Measurements from ENCODE around the gene AK1. TPM values are rescaled to one million over a fixed set of nuclear protein-coding genes. Genes with fewer than 3 reads are reported as not detected.

The AK1 gene
- total RNA-seq, 1 donor from 2014 or later, result 359 TPM

DNA sequence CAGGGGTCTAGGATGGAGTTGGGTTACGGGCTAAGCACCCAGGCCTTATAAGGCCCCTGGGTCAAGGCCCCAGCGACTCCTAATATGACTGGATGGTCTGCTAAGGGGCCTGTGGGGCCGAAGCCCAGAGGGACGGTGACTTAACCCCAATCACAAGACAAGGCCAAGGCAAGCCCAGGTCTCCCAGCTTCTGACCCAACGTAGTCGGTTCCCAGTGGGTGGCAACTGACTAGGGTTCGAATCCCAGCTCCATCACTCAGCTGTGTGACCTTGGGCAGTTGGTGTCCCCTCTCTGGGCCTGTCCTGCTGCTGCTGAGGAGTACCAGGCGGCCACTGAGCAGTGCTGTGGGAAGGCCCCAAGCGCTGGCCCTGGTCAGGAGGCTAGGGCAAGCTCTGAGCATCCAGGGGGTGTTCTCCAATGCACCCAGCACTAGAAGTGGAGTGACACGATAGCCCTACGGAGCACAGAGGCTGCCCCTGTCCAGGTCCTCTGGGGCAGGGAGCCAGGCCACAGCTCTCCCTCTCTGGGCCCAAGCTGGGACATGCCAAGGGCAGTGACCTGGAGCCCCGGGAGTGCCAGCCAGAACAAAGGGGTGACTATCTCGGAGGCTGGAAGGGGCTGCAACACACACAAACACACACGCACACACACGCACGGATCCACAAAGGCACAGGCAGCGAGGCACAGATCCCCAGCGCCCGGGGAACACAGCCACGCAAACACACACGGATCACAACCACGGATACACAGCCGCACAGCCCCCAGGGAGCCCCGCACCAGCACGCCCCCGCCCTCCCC is 512 bp downstream of the AK1 start:
- H3K4me1 ChIP-seq (ENCODE audit: control insufficient read depth in 3 of 3, insufficient read depth in 3 of 3, low read length in 3 of 3), result peaks cover 50 to 66% (median 58%) of the 10 kb centered on the region in 3 donors
- no peaks in the 10 kb centered on the region for H3K27me3 ChIP-seq (ENCODE audit: control insufficient read depth in 3 of 3, insufficient read depth in 3 of 3, low read length in 3 of 3)
- H3K27ac ChIP-seq (ENCODE audit: low read depth, low read length), result peak overlapping the region; percentile 92
- H3K36me3 ChIP-seq (ENCODE audit: control insufficient read depth in 3 of 3, insufficient read depth in 3 of 3, low read length in 3 of 3), result peaks cover 12 to 16% (median 13%) of the 10 kb centered on the region in 3 donors
- H3K9me3 ChIP-seq (ENCODE audit: control insufficient read depth in 3 of 3, low read length in 3 of 3), result no peaks in the 10 kb centered on the region
- peak overlapping the region; percentile 76 to 96 (median 89) for H3K4me3 ChIP-seq (ENCODE audit: low read length in 3 of 3)
- H3K9ac ChIP-seq (ENCODE audit: low read depth in 1 of 3, low read length in 3 of 3), result peak overlapping the region; percentile 73 to 96 (median 95)

DNA sequence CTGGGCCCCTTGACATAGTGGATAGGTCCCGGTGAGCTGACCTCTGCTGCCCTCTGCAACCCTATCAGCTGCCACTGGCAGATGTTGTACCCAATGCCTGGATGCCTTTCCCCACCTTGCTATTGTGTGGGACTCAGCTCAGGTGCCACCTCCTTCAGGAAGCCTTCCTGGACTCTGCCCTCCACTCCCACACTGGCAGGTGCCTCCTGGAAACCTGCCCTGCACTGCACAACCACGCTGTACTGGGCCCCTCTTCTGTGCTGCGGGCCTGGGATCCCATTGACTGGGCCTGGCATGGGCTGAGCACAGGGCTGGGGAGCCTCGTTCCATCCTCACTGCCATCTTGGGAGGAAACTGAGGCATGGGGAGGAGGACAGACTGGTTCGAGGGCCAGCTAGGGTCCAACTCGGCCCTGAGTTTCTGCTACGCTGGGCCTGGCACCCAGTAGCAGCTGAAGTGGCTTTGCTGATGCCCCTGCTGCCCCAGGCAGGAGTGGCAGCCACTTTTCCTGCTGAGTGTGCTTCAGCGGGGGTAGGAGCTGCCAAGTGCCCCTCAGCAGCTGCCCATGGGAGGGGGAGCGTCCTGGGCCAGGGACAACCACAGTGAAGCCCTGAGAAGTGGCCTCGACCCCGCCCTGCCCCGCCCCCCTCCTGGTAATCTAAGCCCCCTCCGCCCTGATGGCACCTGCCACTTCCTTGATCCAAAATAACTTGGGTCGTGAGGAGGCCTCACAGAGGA is 1.3 kb downstream of the AK1 start:
- peak overlapping the region; percentile 92 for H3K27ac ChIP-seq (ENCODE audit: low read depth, low read length)
- peak overlapping the region; percentile 79 to 96 (median 89) for H3K9ac ChIP-seq (ENCODE audit: low read depth in 1 of 3, low read length in 3 of 3)
- H3K9me3 ChIP-seq (ENCODE audit: control insufficient read depth in 3 of 3, low read length in 3 of 3), result no peaks in the 10 kb centered on the region
- H3K27me3 ChIP-seq (ENCODE audit: control insufficient read depth in 3 of 3, insufficient read depth in 3 of 3, low read length in 3 of 3), result no peaks in the 10 kb centered on the region
- peak overlapping the region; percentile 76 to 96 (median 89) for H3K4me3 ChIP-seq (ENCODE audit: low read length in 3 of 3)
- peaks cover 51 to 68% (median 58%) of the 10 kb centered on the region in 3 donors for H3K4me1 ChIP-seq (ENCODE audit: control insufficient read depth in 3 of 3, insufficient read depth in 3 of 3, low read length in 3 of 3)
- H3K36me3 ChIP-seq (ENCODE audit: control insufficient read depth in 3 of 3, insufficient read depth in 3 of 3, low read length in 3 of 3), result peaks cover 20 to 24% (median 20%) of the 10 kb centered on the region in 3 donors

DNA sequence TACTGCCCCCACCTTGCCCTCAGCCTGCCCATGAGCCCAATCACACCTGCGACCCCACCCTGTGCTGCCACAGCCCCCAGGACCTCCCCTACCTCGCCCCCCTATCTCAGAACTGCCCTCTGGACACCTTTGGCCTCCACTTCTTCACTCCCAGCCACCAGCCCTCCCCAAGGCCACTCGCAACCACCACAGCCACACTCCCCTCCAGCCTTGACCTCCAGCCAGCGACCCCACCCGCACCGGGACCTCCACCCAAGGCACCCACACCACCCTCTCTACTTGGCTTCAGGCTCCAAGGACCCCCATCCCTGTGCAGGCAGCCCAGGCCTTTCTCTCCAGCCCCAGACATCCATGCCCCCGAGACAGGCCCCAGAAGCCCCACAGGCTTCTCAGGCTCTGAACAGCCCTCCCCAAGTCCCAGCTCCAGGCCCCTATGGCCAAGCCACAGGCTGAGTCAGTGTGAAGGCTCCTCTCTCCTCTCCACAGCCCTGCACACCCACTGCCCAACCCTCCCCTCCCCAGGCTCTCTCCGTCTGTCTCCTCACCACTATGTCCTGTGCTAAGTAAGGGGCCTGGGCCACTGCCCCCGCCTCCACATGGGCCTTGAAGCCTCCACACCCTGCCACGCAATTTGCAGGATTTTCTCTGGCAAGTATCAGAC is 2.0 kb downstream of the AK1 start:
- Histone ChIP-seq H3K27ac (ENCODE audit: low read depth, low read length) (peak overlapping the region; percentile 92), H3K9ac (ENCODE audit: low read depth in 1 of 3, low read length in 3 of 3) (peak overlapping the region; percentile 79 to 96 (median 89)), H3K27me3 (ENCODE audit: control insufficient read depth in 3 of 3, insufficient read depth in 3 of 3, low read length in 3 of 3) (no peaks in the 10 kb centered on the region), H3K4me3 (ENCODE audit: low read length in 3 of 3) (peak overlapping the region; percentile 76 to 96 (median 89)), H3K9me3 (ENCODE audit: control insufficient read depth in 3 of 3, low read length in 3 of 3) (no peaks in the 10 kb centered on the region), H3K4me1 (ENCODE audit: control insufficient read depth in 3 of 3, insufficient read depth in 3 of 3, low read length in 3 of 3) (peaks cover 53 to 76% (median 58%) of the 10 kb centered on the region in 3 donors), H3K36me3 (ENCODE audit: control insufficient read depth in 3 of 3, insufficient read depth in 3 of 3, low read length in 3 of 3) (peaks cover 28 to 32% (median 28%) of the 10 kb centered on the region in 3 donors)

DNA sequence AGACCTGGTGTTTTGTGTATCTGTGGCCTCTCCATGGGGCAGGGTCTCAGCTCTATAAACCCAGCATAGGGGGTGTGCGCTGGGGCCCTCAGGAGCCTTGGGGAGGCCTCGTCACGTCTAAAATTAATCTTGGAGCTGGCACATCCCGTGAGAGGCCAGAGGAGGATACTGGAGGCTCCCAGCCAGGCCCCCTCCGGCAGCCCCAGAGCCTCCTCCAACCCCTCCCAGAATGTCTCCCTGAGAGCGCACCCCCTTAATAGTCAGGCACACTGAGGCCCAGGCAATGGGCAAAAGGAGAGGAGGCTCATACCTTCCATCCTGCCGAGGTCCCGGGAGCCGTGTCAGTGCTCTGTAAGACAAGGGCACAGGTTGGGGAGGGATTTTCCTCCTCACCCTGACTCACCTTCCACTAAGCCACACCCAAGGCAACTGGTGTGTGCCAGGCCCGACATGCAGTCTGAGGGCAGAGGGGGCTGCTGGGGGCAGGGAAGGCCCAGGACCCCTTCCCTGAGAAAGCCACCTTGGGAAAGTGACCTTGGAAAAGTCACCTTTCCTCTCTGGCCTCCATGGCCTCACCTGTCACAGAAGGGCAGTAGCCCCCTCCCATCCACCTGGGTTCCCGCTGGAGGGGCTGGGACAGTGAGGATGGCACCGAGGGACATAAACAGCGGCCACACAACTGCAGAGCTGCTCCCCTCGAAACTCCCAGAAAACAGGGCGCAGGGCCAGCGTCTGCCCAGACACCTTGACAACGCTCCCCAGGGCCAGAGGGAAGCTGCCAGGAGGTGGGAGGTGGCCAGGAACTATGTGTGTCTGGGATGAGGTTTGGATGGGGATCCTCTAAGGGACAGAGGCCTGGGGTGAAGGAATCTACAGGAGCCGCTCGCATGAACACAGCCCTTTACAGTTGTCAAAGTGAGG is 2.9 kb downstream of the AK1 start:
- Histone ChIP-seq H3K27me3 (ENCODE audit: control insufficient read depth in 3 of 3, insufficient read depth in 3 of 3, low read length in 3 of 3) (no peaks in the 10 kb centered on the region), H3K27ac (ENCODE audit: low read depth, low read length) (peak overlapping the region; percentile 92), H3K9me3 (ENCODE audit: control insufficient read depth in 3 of 3, low read length in 3 of 3) (no peaks in the 10 kb centered on the region), H3K4me3 (ENCODE audit: low read length in 3 of 3) (peak overlapping the region; percentile 76 to 96 (median 89)), H3K4me1 (ENCODE audit: control insufficient read depth in 3 of 3, insufficient read depth in 3 of 3, low read length in 3 of 3) (peaks cover 56 to 84% (median 60%) of the 10 kb centered on the region in 3 donors), H3K9ac (ENCODE audit: low read depth in 1 of 3, low read length in 3 of 3) (peak overlapping the region; percentile 79 to 96 (median 89)), H3K36me3 (ENCODE audit: control insufficient read depth in 3 of 3, insufficient read depth in 3 of 3, low read length in 3 of 3) (peaks cover 33 to 37% (median 34%) of the 10 kb centered on the region in 3 donors)

DNA sequence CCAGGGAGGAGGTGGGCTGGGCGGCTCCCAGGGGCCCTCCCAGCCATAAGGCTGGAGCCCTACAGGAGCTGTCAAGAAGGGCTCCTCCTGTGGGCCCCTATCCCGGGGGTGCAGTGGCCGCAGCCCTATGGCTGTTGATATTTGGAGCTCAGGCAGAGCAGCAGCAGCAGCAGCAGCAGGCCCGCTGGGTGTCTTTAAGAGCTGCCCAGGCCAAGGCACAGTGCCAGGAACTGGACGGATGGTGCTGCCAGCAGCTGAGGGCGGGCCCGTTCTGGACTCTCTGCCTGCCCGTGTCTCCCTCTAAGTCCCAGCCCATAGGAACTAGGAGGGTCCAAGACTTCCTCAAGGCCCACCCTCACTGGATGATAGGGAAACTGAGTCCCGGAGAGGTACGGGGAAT is 3.6 kb downstream of the AK1 start:
- no peaks in the 10 kb centered on the region for H3K27me3 ChIP-seq (ENCODE audit: control insufficient read depth in 3 of 3, insufficient read depth in 3 of 3, low read length in 3 of 3)
- peak overlapping the region; percentile 76 to 96 (median 79) for H3K9ac ChIP-seq (ENCODE audit: low read depth in 1 of 3, low read length in 3 of 3)
- peak overlapping the region; percentile 92 for H3K27ac ChIP-seq (ENCODE audit: low read depth, low read length)
- no peaks in the 10 kb centered on the region for H3K9me3 ChIP-seq (ENCODE audit: control insufficient read depth in 3 of 3, low read length in 3 of 3)
- H3K36me3 ChIP-seq (ENCODE audit: control insufficient read depth in 3 of 3, insufficient read depth in 3 of 3, low read length in 3 of 3), result peaks cover 39 to 43% (median 41%) of the 10 kb centered on the region in 3 donors
- H3K4me1 ChIP-seq (ENCODE audit: control insufficient read depth in 3 of 3, insufficient read depth in 3 of 3, low read length in 3 of 3), result peaks cover 58 to 84% (median 60%) of the 10 kb centered on the region in 3 donors
- H3K4me3 ChIP-seq (ENCODE audit: low read length in 3 of 3), result peak overlapping the region; percentile 76 to 96 (median 89)

DNA sequence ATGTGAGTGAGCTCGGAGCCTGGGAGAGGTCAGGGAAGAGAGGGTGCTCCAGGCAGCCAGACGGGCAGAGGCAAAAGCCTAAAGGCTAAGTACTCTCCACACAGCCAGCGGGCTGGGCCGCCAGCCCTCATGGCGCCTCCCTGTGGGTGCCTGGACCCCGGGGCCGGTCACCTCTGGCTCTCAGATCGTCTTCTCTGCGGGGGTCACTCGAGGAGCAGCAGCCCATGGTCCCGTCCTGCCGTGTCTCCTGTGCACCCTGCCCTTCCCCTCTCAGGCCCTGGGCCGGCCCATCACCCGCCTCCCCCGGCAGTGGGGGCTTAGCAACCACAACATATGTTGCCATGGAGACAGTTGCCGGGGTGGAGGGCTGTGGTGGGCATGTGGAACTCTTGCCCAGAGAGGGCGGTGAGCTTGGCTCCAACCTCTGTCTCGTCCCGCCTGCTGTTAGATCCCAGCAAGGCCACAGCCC is 4.2 kb downstream of the AK1 start:
- H3K36me3 ChIP-seq (ENCODE audit: control insufficient read depth in 3 of 3, insufficient read depth in 3 of 3, low read length in 3 of 3), result peaks cover 45 to 48% (median 46%) of the 10 kb centered on the region in 3 donors
- H3K27me3 ChIP-seq (ENCODE audit: control insufficient read depth in 3 of 3, insufficient read depth in 3 of 3, low read length in 3 of 3), result no peaks in the 10 kb centered on the region
- H3K9me3 ChIP-seq (ENCODE audit: control insufficient read depth in 3 of 3, low read length in 3 of 3), result no peaks in the 10 kb centered on the region
- H3K27ac ChIP-seq (ENCODE audit: low read depth, low read length), result peak overlapping the region; percentile 92
- peaks cover 52 to 79% (median 56%) of the 10 kb centered on the region in 3 donors for H3K4me1 ChIP-seq (ENCODE audit: control insufficient read depth in 3 of 3, insufficient read depth in 3 of 3, low read length in 3 of 3)
- H3K4me3 ChIP-seq (ENCODE audit: low read length in 3 of 3), result peak overlapping the region in 2 of 3 donors; percentile 49 to 76
- peak overlapping the region in 2 of 3 donors; percentile 76 for H3K9ac ChIP-seq (ENCODE audit: low read depth in 1 of 3, low read length in 3 of 3)

DNA sequence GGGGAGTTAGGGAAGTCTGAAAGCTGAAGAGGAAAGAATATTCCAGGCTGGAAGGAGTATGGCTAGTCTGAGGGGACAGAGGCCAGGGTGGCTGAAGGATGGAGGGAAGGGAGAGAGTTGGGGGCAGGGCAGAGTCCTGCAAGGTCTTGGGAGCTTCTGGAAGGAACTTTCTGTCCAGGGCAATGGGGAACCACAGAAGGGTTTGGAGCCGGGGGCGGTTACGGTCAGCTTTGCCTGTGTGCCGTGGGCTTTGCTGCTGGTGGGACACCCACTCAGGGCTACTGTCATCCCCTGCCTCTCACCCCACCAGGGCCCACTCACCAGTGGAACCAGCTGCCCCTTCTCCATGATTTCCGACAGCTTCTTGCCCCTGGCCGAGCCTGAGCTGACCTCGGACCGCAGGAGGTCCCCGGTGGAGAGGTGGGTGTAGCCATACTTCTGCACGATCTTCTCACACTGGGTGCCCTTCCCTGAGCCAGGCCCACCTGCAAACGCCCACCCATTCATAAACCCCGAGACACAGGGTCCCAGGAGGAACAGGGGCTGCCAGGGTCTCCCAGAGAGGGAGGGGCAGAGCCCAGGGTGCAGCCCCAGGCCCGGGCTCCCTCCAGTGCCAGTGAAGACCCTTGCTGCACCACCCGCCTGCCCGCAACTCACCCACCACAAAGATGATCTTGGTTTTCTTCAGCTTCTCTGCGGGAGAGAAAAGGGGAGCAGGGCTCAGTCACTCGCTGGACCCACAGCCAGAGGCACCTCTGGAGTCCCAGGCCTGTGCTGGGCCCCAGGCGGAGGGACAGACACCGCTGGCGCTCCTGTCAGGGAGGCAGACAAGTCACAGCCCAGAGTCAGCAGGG is 4.9 kb downstream of the AK1 start:
- Histone ChIP-seq H3K9me3 (ENCODE audit: control insufficient read depth in 3 of 3, low read length in 3 of 3) (no peaks in the 10 kb centered on the region), H3K4me3 (ENCODE audit: low read length in 3 of 3) (no peak overlapping the region), H3K36me3 (ENCODE audit: control insufficient read depth in 3 of 3, insufficient read depth in 3 of 3, low read length in 3 of 3) (peaks cover 51 to 55% (median 52%) of the 10 kb centered on the region in 3 donors), H3K4me1 (ENCODE audit: control insufficient read depth in 3 of 3, insufficient read depth in 3 of 3, low read length in 3 of 3) (peaks cover 46 to 77% (median 51%) of the 10 kb centered on the region in 3 donors), H3K9ac (ENCODE audit: low read depth in 1 of 3, low read length in 3 of 3) (peak overlapping the region in 2 of 3 donors; percentile 21 to 76), H3K27ac (ENCODE audit: low read depth, low read length) (no peak overlapping the region), H3K27me3 (ENCODE audit: control insufficient read depth in 3 of 3, insufficient read depth in 3 of 3, low read length in 3 of 3) (no peaks in the 10 kb centered on the region)

DNA sequence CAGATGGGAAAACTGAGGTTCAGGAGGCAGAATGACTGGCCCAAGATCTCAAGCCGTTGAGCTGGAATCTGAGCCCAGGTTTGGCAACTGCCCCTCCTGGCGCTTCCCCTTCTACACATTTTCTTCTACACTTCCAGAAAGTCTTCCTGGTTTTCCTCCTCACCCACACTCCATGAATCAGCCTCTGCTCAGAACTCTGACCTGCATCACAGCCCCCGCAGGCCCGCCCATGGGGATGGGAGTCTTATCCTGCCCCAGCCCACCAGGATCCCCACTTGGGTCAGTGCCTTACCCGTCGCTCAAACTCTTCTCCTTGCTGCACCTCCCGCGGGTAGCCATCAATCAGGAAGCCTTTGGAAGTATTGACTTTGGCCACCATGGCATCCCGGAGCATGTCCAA is 5.9 kb downstream of the AK1 start:
- H3K27ac ChIP-seq (ENCODE audit: low read depth, low read length), result no peak overlapping the region
- H3K4me3 ChIP-seq (ENCODE audit: low read length in 3 of 3), result no peak overlapping the region
- H3K9ac ChIP-seq (ENCODE audit: low read depth in 1 of 3, low read length in 3 of 3), result peak overlapping the region in 1 of 3 donors; percentile 25
- peaks cover 55 to 59% (median 57%) of the 10 kb centered on the region in 3 donors for H3K36me3 ChIP-seq (ENCODE audit: control insufficient read depth in 3 of 3, insufficient read depth in 3 of 3, low read length in 3 of 3)
- H3K9me3 ChIP-seq (ENCODE audit: control insufficient read depth in 3 of 3, low read length in 3 of 3), result no peaks in the 10 kb centered on the region
- H3K4me1 ChIP-seq (ENCODE audit: control insufficient read depth in 3 of 3, insufficient read depth in 3 of 3, low read length in 3 of 3), result peaks cover 43 to 69% (median 46%) of the 10 kb centered on the region in 3 donors
- no peaks in the 10 kb centered on the region for H3K27me3 ChIP-seq (ENCODE audit: control insufficient read depth in 3 of 3, insufficient read depth in 3 of 3, low read length in 3 of 3)
